ENCODE results near the gene CLASP1. TPM values are rescaled to one million over a fixed set of nuclear protein-coding genes. Genes with fewer than 3 reads are reported as not detected.

The CLASP1 gene
- total and polyA plus RNA-seq, 4 donors: 7.5 to 50.0 (median 21.9) TPM

DNA sequence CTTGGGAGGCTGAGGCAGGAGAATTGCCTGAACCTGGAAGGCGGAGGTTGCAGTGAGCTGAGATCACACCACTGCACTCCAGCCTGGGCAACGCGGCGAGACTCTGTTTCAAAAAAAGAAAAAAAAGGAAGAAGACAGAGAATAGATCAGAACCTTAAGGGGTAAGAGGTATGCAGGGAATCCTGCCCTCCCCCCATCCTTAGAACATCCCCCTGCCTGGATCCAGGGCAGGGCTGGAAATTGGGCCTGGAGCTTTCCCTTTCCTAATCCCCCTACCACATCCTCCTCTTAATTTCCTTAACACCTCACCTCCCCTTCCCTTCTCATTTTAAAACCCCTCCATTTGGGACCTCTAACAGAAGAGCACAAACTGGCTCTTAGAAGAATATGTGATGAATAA is 62.1 kb downstream of the CLASP1 start:
- Histone ChIP-seq H3K4me1 (ENCODE audit: control insufficient read depth in 4 of 4, insufficient read depth in 4 of 4, low read length in 3 of 4) (no peaks in the 10 kb centered on the region), H3K4me3 (ENCODE audit: low read depth in 1 of 3, low read length in 3 of 3) (no peak overlapping the region), H3K9me3 (ENCODE audit: control insufficient read depth in 4 of 4, low read length in 3 of 4) (no peaks in the 10 kb centered on the region), H3K36me3 (ENCODE audit: control insufficient read depth in 4 of 4, insufficient read depth in 3 of 4, low read depth in 1 of 4, low read length in 3 of 4) (peaks cover 0 to 4% (median 2%) of the 10 kb centered on the region in 4 donors), H3K27me3 (ENCODE audit: control insufficient read depth in 4 of 4, insufficient read depth in 4 of 4, low read length in 3 of 4) (no peaks in the 10 kb centered on the region), H3K27ac (ENCODE audit: low read depth in 1 of 2, low read length in 2 of 2) (no peak overlapping the region), H3K9ac (ENCODE audit: low read depth in 1 of 2, low read length in 2 of 2) (no peak overlapping the region)
- no peak for TF ChIP-seq EGR1 (IDR thresholded peaks at IDR 0.05; ENCODE audit: low read depth in 2 of 2)
- TF ChIP-seq, protein P1, sequence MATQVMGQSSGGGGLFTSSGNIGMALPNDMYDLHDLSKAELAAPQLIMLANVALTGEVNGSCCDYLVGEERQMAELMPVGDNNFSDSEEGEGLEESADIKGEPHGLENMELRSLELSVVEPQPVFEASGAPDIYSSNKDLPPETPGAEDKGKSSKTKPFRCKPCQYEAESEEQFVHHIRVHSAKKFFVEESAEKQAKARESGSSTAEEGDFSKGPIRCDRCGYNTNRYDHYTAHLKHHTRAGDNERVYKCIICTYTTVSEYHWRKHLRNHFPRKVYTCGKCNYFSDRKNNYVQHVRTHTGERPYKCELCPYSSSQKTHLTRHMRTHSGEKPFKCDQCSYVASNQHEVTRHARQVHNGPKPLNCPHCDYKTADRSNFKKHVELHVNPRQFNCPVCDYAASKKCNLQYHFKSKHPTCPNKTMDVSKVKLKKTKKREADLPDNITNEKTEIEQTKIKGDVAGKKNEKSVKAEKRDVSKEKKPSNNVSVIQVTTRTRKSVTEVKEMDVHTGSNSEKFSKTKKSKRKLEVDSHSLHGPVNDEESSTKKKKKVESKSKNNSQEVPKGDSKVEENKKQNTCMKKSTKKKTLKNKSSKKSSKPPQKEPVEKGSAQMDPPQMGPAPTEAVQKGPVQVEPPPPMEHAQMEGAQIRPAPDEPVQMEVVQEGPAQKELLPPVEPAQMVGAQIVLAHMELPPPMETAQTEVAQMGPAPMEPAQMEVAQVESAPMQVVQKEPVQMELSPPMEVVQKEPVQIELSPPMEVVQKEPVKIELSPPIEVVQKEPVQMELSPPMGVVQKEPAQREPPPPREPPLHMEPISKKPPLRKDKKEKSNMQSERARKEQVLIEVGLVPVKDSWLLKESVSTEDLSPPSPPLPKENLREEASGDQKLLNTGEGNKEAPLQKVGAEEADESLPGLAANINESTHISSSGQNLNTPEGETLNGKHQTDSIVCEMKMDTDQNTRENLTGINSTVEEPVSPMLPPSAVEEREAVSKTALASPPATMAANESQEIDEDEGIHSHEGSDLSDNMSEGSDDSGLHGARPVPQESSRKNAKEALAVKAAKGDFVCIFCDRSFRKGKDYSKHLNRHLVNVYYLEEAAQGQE (IDR thresholded peaks at IDR 0.05): no peak
- TF ChIP-seq HNF4A (conservative IDR thresholded peaks at IDR 0.05): no peak
- TF ChIP-seq, protein P2, sequence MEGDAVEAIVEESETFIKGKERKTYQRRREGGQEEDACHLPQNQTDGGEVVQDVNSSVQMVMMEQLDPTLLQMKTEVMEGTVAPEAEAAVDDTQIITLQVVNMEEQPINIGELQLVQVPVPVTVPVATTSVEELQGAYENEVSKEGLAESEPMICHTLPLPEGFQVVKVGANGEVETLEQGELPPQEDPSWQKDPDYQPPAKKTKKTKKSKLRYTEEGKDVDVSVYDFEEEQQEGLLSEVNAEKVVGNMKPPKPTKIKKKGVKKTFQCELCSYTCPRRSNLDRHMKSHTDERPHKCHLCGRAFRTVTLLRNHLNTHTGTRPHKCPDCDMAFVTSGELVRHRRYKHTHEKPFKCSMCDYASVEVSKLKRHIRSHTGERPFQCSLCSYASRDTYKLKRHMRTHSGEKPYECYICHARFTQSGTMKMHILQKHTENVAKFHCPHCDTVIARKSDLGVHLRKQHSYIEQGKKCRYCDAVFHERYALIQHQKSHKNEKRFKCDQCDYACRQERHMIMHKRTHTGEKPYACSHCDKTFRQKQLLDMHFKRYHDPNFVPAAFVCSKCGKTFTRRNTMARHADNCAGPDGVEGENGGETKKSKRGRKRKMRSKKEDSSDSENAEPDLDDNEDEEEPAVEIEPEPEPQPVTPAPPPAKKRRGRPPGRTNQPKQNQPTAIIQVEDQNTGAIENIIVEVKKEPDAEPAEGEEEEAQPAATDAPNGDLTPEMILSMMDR (IDR thresholded peaks at IDR 0.05; ENCODE audit: low read depth, low read length, missing input control): no peak
- no peak for TF ChIP-seq MAX (IDR thresholded peaks at IDR 0.05)
- no peak for TF ChIP-seq TAF1 (conservative IDR thresholded peaks at IDR 0.05)
- TF ChIP-seq HNF4G (IDR thresholded peaks at IDR 0.05): no peak
- no peak for TF ChIP-seq NR2F2 (IDR thresholded peaks at IDR 0.05)
- TF ChIP-seq JUND (IDR thresholded peaks at IDR 0.05): no peak
- no peak for TF ChIP-seq RAD21 (IDR thresholded peaks at IDR 0.05)
- no peak for TF ChIP-seq FOXA2 (IDR thresholded peaks at IDR 0.05)
- no peak for TF ChIP-seq YY1 (IDR thresholded peaks at IDR 0.05)
- TF ChIP-seq, protein P3, sequence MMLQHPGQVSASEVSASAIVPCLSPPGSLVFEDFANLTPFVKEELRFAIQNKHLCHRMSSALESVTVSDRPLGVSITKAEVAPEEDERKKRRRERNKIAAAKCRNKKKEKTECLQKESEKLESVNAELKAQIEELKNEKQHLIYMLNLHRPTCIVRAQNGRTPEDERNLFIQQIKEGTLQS (IDR thresholded peaks at IDR 0.05): no peak
- TF ChIP-seq ZBTB33 (IDR thresholded peaks at IDR 0.05): no peak
- DNase-seq (ENCODE audit: low spot score): no peak
- WGBS: 98% methylated on average over 4 of the region's 4 CpGs

DNA sequence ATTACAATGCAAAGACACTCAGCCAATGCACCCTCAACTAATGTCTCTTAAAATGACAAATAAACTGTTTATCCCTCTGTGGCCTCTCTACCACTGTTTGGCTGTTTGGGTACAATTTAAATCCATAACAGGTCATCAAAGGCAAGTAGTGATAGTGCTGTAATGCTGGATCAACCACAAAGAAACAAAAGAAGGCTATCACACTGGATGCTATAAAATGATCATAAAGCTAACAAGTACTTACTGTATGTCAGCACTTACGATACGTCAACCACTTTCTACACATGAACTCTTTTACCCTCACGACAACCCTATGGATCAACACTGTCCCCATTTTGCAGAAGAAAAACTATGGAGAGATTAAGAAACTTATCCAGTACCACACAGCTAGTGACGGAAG is 64.5 kb downstream of the CLASP1 start:
- H3K27ac ChIP-seq (ENCODE audit: low read depth in 1 of 2, low read length in 2 of 2): no peak overlapping the region
- WGBS: 94% methylated on average over 4 of the region's 4 CpGs
- DNase-seq (ENCODE audit: low spot score): no peak

More for the DNA sequence above, 64.5 kb downstream of the CLASP1 start:
- no peak overlapping the region for H3K4me3 ChIP-seq (ENCODE audit: low read depth in 1 of 3, low read length in 3 of 3)
- TF ChIP-seq NR2F2 (IDR thresholded peaks at IDR 0.05) (no peak), ZBTB33 (IDR thresholded peaks at IDR 0.05) (no peak)
- H3K9ac ChIP-seq (ENCODE audit: low read depth in 1 of 2, low read length in 2 of 2): no peak overlapping the region
- H3K9me3 ChIP-seq (ENCODE audit: control insufficient read depth in 4 of 4, low read length in 3 of 4): no peaks in the 10 kb centered on the region
- H3K36me3 ChIP-seq (ENCODE audit: control insufficient read depth in 4 of 4, insufficient read depth in 3 of 4, low read depth in 1 of 4, low read length in 3 of 4): peaks cover 0 to 4% (median 2%) of the 10 kb centered on the region in 4 donors
- H3K4me1 ChIP-seq (ENCODE audit: control insufficient read depth in 4 of 4, insufficient read depth in 4 of 4, low read length in 3 of 4): no peaks in the 10 kb centered on the region
- H3K27me3 ChIP-seq (ENCODE audit: control insufficient read depth in 4 of 4, insufficient read depth in 4 of 4, low read length in 3 of 4): no peaks in the 10 kb centered on the region
